Limb (tissue), 2 donors: ENCODE data around the gene TMEM145.
A peak's percentile ranks its signal among the peaks of the same experiment; 100 is the strongest.

ENCODE experiments used
- DNase-seq, 2 donors: peaks; one replicate each; pipeline ENCODE4 v3.0.0-alpha.2; 2016; ENCODE audit errors: extremely low spot score in 2 of 2

The TMEM145 gene

GRCh38 chr19:42288881-42289555 lies 24.1 kb upstream of the TMEM145 start:
- no peak for DNase-seq

- DNase-seq: no peak
Observed at GRCh38 chr19:42289556-42290041, 23.5 kb upstream of the TMEM145 start.

GRCh38 chr19:42290136-42290522 lies 23.0 kb upstream of the TMEM145 start:
- no peak for DNase-seq

GRCh38 chr19:42290523-42291434 lies 22.3 kb upstream of the TMEM145 start:
- peak in 1 of 2 donors; percentile 50 for DNase-seq

DNA sequence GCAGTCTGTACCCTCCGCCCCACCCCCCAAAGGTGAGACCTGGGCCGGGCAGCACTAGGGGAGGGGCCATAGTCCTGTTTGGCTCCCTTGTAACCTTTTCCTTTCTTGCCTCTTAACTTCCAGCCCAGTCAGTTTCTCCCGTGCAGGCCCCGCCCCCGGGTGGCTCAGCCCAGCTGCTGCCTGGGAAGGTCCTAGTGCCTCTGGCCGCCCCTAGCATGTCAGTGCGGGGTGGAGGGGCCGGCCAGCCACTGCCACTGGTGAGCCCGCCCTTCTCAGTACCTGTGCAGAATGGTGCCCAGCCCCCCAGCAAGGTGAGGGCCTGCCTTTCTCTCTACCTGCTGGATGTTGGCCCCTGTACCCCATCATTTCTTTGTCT lies 21.7 kb upstream of the TMEM145 start:
- DNase-seq: peak in 1 of 2 donors; percentile 43

GRCh38 chr19:42292042-42292960 lies 20.8 kb upstream of the TMEM145 start:
- no peak for DNase-seq

- DNase-seq: no peak
Observed at GRCh38 chr19:42292963-42293362, 20.1 kb upstream of the TMEM145 start.

- DNase-seq: no peak
Observed at GRCh38 chr19:42293540-42293939, 19.6 kb upstream of the TMEM145 start.

- no peak for DNase-seq
Observed at GRCh38 chr19:42293948-42294347, 19.2 kb upstream of the TMEM145 start.

- DNase-seq: no peak
Observed at GRCh38 chr19:42294471-42295137, 18.5 kb upstream of the TMEM145 start.

GRCh38 chr19:42295342-42295741 lies 17.8 kb upstream of the TMEM145 start:
- DNase-seq: no peak

GRCh38 chr19:42295831-42296525 lies 17.1 kb upstream of the TMEM145 start:
- DNase-seq: peak; percentile 43 to 91

DNA sequence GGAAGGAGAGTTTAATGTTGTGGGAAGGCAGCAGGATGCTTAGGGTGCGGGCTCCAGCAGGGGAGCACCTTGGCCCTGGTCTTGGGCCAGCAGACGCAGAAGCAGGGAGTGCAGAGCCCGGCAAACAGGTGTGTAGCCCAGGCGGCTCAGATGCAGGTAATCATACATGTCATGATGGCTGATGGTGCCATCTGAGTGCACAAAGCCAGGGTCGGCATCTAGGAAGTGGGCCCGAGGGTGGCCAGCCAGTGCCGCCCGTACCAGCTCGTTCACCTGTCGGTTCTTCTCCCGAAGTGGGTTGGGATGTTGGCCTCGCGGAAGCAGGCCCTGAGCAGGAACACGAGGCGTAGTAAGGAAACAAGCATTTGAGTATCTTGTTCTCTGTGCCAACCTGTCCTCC lies 16.1 kb upstream of the TMEM145 start:
- DNase-seq: no peak

DNA sequence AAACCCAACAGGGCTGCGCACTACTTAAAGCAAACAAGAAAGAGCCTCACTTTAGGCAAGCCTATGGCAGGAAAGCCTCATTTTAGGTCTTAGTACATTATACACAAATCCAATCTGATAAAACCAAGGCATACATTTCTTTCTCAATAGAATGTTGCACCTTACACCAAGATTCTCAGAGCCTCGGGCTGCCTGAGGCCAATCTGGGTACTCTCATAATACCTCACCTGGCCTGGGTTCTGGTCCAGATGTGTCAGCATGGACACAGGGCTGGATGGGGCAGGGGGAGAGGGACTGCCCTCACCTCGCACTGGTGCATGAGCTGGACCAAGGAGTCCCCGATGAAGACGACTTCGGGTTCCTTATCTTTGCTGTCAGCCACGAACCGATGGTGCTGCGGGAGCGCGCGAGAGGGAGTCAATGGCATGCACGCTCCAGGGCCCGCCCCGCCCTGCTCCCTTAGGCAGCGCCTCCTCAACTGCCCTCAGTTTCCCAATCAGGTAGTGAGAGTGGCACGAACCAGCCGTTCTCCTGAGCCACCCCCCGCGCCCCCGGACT lies 11.4 kb upstream of the TMEM145 start, which contains the start of gene PRR19:
Gene PRR19, plus strand, starts transcription at position 487 of the 558 bp plus-strand sequence. CDS start 7,453 bp downstream, outside the sequence.
- DNase-seq: no peak

DNA sequence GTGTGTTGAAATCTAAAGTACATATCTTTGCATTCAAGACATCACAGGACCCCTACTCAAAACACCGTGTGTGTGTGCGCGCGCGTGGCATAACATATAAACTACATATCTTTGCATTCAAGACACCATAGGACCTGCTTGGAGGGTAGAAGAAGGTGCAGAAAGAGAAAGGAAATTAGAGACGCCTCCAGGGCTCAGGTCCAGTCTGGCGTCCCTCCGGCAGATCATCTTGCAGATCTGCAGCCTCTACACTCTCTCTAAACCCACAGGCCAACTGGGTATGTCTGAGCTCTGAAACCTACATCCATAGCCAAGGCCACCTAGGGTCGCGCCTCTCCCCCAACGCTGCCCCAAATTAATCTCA lies 10.0 kb upstream of the TMEM145 start:
- no peak for DNase-seq

DNA sequence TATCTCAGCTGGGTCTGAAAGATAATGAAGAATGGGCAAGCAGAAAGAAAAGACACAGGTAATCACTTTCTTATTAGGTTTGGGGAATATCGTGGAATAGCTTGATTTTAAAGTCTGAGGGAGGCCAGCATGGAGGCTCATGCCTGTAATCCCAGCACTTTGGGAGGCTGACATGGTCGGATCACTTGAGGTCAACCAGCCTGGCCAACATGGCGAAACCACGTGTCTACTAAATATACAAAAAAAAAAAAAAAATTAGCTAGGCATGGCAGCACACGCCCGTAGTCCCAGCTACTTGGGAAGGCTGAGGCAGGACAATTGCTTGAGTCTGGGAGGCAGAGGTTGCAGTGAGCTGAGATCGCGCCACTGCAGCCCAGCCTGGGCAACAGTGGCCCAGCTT lies 9.2 kb upstream of the TMEM145 start:
- no peak for DNase-seq

- DNase-seq: no peak
Observed at GRCh38 chr19:42306646-42307045, 6.5 kb upstream of the TMEM145 start.

GRCh38 chr19:42309686-42310085 lies 3.4 kb upstream of the TMEM145 start:
- DNase-seq: no peak

- no peak for DNase-seq
Observed at GRCh38 chr19:42311657-42312056, 1.5 kb upstream of the TMEM145 start.

DNA sequence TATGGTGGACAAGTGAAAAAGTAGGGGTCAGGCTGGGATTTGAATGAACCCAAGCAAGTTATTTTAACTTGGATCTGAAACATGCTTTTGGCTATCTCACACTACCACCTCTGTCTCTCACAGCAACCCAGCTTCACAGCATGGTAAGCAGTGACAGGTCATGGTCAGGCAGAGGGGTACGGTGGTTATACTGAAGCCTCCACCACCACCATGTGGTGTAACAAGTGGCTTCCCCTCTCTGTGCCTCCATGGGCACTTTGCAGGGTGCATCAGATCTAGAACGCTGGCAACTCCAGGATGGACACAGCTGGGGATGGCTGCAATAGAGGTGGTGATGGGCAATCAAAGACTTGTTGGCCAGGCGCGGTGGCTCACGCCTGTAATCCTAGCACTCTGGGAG lies 739 bp upstream of the TMEM145 start:
- DNase-seq: no peak
